Measurements from ENCODE around the gene ZNF316. TPM values are rescaled to one million over a fixed set of nuclear protein-coding genes. Genes with fewer than 3 reads are reported as not detected.

ZNF316 gene
- total RNA-seq, 1 experiment from 2014 or later: 48.9 TPM

DNA sequence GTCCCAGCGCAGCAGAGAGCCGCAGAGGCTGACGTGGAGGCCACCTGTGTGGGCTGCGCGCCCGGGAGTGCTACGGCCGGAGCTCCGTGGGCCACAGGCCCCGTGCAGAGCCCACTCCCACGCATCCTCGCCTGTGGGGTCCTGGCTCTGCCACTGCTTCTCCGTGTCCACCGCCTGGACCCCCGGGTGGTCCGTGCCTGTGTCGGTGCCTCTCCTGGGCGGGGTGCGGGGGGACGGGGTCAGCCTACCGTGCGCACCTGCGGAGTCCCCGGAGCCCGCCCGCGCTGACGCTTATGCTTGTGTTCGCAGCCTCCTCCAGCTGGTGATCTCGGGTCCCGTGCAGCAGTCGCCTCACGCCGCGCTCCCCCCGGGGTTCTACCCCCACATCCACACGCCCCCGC, 29.5 kb upstream of the ZNF316 start:
- no peaks in the 10 kb centered on the region for H3K9me3 Mint-ChIP-seq (ENCODE audit: low read depth, unreplicated experiment)
- intact Hi-C loops (cut with micrococcal nuclease; ENCODE audit: unreplicated experiment): no loop called here
- H3K36me3 Mint-ChIP-seq (ENCODE audit: insufficient read depth, unreplicated experiment): peaks cover 31% of the 10 kb centered on the region
- H3K27me3 Mint-ChIP-seq (ENCODE audit: unreplicated experiment): peaks cover 7% of the 10 kb centered on the region
- no peaks in the 10 kb centered on the region for H3K4me1 Mint-ChIP-seq (ENCODE audit: low read depth, unreplicated experiment)
- no TSS peak for BruUV-seq (replicated peaks)
- no peak for DNase-seq
- H3K27ac Mint-ChIP-seq (ENCODE audit: unreplicated experiment): no peak overlapping the region
- no peak overlapping the region for H3K4me3 Mint-ChIP-seq (ENCODE audit: low read depth, unreplicated experiment)
- TF ChIP-seq, protein P1, sequence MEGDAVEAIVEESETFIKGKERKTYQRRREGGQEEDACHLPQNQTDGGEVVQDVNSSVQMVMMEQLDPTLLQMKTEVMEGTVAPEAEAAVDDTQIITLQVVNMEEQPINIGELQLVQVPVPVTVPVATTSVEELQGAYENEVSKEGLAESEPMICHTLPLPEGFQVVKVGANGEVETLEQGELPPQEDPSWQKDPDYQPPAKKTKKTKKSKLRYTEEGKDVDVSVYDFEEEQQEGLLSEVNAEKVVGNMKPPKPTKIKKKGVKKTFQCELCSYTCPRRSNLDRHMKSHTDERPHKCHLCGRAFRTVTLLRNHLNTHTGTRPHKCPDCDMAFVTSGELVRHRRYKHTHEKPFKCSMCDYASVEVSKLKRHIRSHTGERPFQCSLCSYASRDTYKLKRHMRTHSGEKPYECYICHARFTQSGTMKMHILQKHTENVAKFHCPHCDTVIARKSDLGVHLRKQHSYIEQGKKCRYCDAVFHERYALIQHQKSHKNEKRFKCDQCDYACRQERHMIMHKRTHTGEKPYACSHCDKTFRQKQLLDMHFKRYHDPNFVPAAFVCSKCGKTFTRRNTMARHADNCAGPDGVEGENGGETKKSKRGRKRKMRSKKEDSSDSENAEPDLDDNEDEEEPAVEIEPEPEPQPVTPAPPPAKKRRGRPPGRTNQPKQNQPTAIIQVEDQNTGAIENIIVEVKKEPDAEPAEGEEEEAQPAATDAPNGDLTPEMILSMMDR (IDR thresholded peaks at IDR 0.05; ENCODE audit: unreplicated experiment): no peak
- CTCF ChIA-PET: no interaction called here

DNA sequence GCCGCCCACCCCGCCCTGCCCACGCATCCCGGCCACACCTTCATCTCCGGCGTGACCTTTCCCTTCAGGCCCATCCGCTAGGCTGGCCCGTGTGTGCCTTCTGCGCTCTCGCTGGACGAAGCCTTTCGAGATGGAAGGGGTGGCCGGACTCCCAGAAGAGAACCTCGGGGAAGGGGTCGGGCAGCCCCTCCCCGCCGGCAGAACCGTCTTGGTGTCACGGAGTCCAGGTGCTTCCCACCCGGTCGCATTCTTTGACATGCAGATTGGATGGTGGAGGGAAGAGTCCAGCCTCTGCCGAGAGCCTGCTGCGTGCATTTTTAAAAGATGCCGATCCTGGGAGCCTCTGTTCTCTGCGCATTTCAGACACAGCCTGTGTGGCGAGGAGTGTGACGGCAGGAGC, 29.0 kb upstream of the ZNF316 start:
- H3K27me3 Mint-ChIP-seq (ENCODE audit: unreplicated experiment): peaks cover 11% of the 10 kb centered on the region

DNA sequence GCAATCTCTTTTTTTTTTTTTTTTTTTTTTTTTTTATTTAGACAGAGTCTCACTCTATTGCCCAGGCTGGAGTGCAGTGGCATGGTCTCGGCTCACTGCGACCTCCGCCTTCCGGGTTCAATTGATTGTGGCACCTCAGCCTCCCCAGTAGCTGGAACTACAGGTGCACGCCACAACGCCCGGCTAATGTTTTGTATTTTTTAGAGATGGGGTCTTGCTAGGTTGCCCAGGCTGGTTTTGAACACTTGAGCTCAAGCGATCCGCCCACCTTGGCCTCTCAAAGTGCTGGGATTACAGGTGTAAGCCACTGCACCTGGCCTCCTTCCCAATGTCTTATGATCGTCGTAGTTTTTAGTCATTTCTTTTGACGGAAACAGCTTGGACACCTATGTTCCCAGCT, 28.3 kb upstream of the ZNF316 start:
- peaks cover 27% of the 10 kb centered on the region for H3K36me3 Mint-ChIP-seq (ENCODE audit: insufficient read depth, unreplicated experiment)
- no peaks in the 10 kb centered on the region for H3K9me3 Mint-ChIP-seq (ENCODE audit: low read depth, unreplicated experiment)
- H3K27me3 Mint-ChIP-seq (ENCODE audit: unreplicated experiment): peaks cover 19% of the 10 kb centered on the region
- no peaks in the 10 kb centered on the region for H3K4me1 Mint-ChIP-seq (ENCODE audit: low read depth, unreplicated experiment)
- intact Hi-C loops (cut with micrococcal nuclease; ENCODE audit: unreplicated experiment): no loop called here
- no peak for DNase-seq
- H3K4me3 Mint-ChIP-seq (ENCODE audit: low read depth, unreplicated experiment): no peak overlapping the region
- CTCF ChIA-PET: interaction anchor here (0.6 to 0.7 kb wide), 2 partner anchors 234 to 958 kb away, joined by 3 to 5 read pairs; partner anchors contain the start of gene MIOS
- H3K27ac Mint-ChIP-seq (ENCODE audit: unreplicated experiment): no peak overlapping the region
- TF ChIP-seq, protein P1 (IDR thresholded peaks at IDR 0.05; ENCODE audit: unreplicated experiment): no peak
- no TSS peak for BruUV-seq (replicated peaks)

More for the DNA sequence above, 29.0 kb upstream of the ZNF316 start:
- Mint-ChIP-seq H3K4me1 (ENCODE audit: low read depth, unreplicated experiment) (no peaks in the 10 kb centered on the region), H3K27ac (ENCODE audit: unreplicated experiment) (no peak overlapping the region), H3K9me3 (ENCODE audit: low read depth, unreplicated experiment) (no peaks in the 10 kb centered on the region), H3K36me3 (ENCODE audit: insufficient read depth, unreplicated experiment) (peaks cover 27% of the 10 kb centered on the region), H3K4me3 (ENCODE audit: low read depth, unreplicated experiment) (no peak overlapping the region)
- CTCF ChIA-PET: interaction anchor here (0.6 kb wide), 1 partner anchor 959 kb away, joined by 5 read pairs; the partner anchor contains the start of gene MIOS
- no peak for DNase-seq
- TF ChIP-seq, protein P1 (IDR thresholded peaks at IDR 0.05; ENCODE audit: unreplicated experiment): no peak
- intact Hi-C loops (cut with micrococcal nuclease; ENCODE audit: unreplicated experiment): no loop called here
- BruUV-seq (replicated peaks): no TSS peak

DNA sequence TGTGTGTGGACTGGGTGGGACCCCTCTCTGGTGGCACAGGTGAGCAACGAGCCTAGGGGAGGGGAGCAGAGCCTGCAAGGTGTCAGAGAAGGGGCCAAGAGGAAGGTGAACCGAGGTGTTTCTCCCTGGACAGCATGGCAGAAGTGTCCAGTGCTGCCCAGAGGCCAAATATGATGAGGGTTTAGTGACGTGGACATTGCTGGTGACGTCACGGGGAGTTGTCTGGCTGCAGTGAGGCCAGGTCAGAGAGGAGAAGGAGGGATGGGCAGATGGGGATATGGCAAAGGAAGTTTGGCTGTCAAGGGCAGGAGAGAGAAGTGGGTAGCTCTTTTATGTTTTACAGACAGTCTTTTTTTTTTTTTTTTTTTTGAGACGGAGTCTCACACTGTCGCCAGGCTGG, 24.3 kb upstream of the ZNF316 start:
- H3K9me3 Mint-ChIP-seq (ENCODE audit: low read depth, unreplicated experiment): no peaks in the 10 kb centered on the region
- no TSS peak for BruUV-seq (replicated peaks)
- CTCF ChIA-PET: no interaction called here
- TF ChIP-seq, protein P1 (IDR thresholded peaks at IDR 0.05; ENCODE audit: unreplicated experiment): no peak
- H3K4me3 Mint-ChIP-seq (ENCODE audit: low read depth, unreplicated experiment): no peak overlapping the region
- DNase-seq: no peak
- peaks cover 15% of the 10 kb centered on the region for H3K4me1 Mint-ChIP-seq (ENCODE audit: low read depth, unreplicated experiment)
- H3K27me3 Mint-ChIP-seq (ENCODE audit: unreplicated experiment): peaks cover 33% of the 10 kb centered on the region
- H3K36me3 Mint-ChIP-seq (ENCODE audit: insufficient read depth, unreplicated experiment): peaks cover 25% of the 10 kb centered on the region
- no peak overlapping the region for H3K27ac Mint-ChIP-seq (ENCODE audit: unreplicated experiment)
- intact Hi-C loops (cut with micrococcal nuclease; ENCODE audit: unreplicated experiment): loop anchor here (10.0 kb wide), 1 partner anchor 262 kb away; no protein-coding TSS in a partner anchor

All from Calu3 (cell line).